ENCODE data around the gene PRDM16. TPM values are rescaled to one million over a fixed set of nuclear protein-coding genes. Genes with fewer than 3 reads are reported as not detected.

The PRDM16 gene
- total RNA-seq, 1 experiment from 2014 or later, result 22.3 TPM

GRCh38 chr1:3105167-3105863 lies 36.3 kb downstream of the PRDM16 start:
- no peaks in the 10 kb centered on the region for H3K27me3 ChIP-seq (ENCODE audit: control insufficient read depth, insufficient read depth, low read length)
- H3K9me3 ChIP-seq (ENCODE audit: control insufficient read depth, insufficient read depth, low read depth, low read length), result no peaks in the 10 kb centered on the region
- H3K36me3 ChIP-seq (ENCODE audit: control insufficient read depth, insufficient read depth, low read length), result no peaks in the 10 kb centered on the region
- ATAC-seq (no peak), DNase-seq (ENCODE audit: low read depth, low spot score) (no peak)
- intact Hi-C loops (cut with micrococcal nuclease; ENCODE audit: unreplicated experiment) (no loop called here), in situ Hi-C loops (cut with HindIII; ENCODE audit: low pct_unique_long_range_greater_than_20kb, low sequenced_read_pairs) (no loop called here)
- ChIA-PET POLR2A (no interaction called here), CTCF (no interaction called here)
- H3K4me1 ChIP-seq (ENCODE audit: control insufficient read depth, insufficient read depth, low read length), result no peaks in the 10 kb centered on the region
- H3K4me3 ChIP-seq (ENCODE audit: low read depth in 2 of 2, low read length in 2 of 2), result no peak overlapping the region
- BruUV-seq (replicated peaks), result no TSS peak
- no peak overlapping the region for H3K27ac ChIP-seq (ENCODE audit: low read length)
- no peak for TF ChIP-seq TCF7L2 (IDR thresholded peaks at IDR 0.05; ENCODE audit: low read depth, low read length)
- TF ChIP-seq, protein P1, sequence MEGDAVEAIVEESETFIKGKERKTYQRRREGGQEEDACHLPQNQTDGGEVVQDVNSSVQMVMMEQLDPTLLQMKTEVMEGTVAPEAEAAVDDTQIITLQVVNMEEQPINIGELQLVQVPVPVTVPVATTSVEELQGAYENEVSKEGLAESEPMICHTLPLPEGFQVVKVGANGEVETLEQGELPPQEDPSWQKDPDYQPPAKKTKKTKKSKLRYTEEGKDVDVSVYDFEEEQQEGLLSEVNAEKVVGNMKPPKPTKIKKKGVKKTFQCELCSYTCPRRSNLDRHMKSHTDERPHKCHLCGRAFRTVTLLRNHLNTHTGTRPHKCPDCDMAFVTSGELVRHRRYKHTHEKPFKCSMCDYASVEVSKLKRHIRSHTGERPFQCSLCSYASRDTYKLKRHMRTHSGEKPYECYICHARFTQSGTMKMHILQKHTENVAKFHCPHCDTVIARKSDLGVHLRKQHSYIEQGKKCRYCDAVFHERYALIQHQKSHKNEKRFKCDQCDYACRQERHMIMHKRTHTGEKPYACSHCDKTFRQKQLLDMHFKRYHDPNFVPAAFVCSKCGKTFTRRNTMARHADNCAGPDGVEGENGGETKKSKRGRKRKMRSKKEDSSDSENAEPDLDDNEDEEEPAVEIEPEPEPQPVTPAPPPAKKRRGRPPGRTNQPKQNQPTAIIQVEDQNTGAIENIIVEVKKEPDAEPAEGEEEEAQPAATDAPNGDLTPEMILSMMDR (IDR thresholded peaks at IDR 0.05), result no peak
- TF ChIP-seq SIN3A (IDR thresholded peaks at IDR 0.05; ENCODE audit: borderline replicate concordance, insufficient read depth, low read depth, low read length), result no peak
- TF ChIP-seq POLR2AphosphoS5 (IDR thresholded peaks at IDR 0.05; ENCODE audit: low read depth, low read length), result no peak
- no peak for TF ChIP-seq REST (IDR thresholded peaks at IDR 0.05; ENCODE audit: insufficient read depth in 1 of 2, low read depth in 2 of 2, low read length in 1 of 2)

DNA sequence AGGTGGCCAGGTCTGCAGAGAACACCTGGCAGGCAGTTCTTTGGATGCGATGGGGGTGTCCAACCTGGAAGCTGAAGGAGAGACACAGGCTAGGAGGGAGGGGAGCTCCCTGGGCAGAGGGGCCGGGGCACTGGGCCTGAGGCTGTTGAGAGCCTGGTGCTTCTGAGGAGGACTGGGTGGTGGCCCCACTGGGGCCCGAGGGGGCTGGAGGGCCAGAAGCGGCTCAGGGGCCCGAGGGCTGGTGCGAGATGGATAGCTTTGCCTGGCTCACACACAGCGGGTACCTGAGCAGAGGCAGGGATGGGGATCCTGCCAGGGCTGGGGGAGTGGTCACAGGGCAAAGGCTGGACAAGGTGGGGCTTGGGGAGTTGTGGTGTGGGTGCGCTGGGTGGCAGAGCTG lies 37.2 kb downstream of the PRDM16 start:
- intact Hi-C loops (cut with micrococcal nuclease; ENCODE audit: unreplicated experiment) (no loop called here), in situ Hi-C loops (cut with HindIII; ENCODE audit: low pct_unique_long_range_greater_than_20kb, low sequenced_read_pairs) (no loop called here)
- ATAC-seq (no peak), DNase-seq (ENCODE audit: low read depth, low spot score) (no peak)
- Histone ChIP-seq H3K4me1 (ENCODE audit: control insufficient read depth, insufficient read depth, low read length) (0 out of 2 replicates have a peak, but pooled peaks cover 4% of the 10 kb centered on the region), H3K36me3 (ENCODE audit: control insufficient read depth, insufficient read depth, low read length) (no peaks in the 10 kb centered on the region), H3K4me3 (ENCODE audit: low read depth in 2 of 2, low read length in 2 of 2) (no peak overlapping the region), H3K9me3 (ENCODE audit: control insufficient read depth, insufficient read depth, low read depth, low read length) (no peaks in the 10 kb centered on the region), H3K27ac (ENCODE audit: low read length) (no peak overlapping the region), H3K27me3 (ENCODE audit: control insufficient read depth, insufficient read depth, low read length) (no peaks in the 10 kb centered on the region)
- CTCF ChIA-PET, result no interaction called here
- POLR2A ChIA-PET, result no interaction called here
- no TSS peak for BruUV-seq (replicated peaks)
- TF ChIP-seq, protein P1 (IDR thresholded peaks at IDR 0.05), result no peak
- TF ChIP-seq REST (IDR thresholded peaks at IDR 0.05; ENCODE audit: insufficient read depth in 1 of 2, low read depth in 2 of 2, low read length in 1 of 2), result no peak
- TF ChIP-seq TCF7L2 (IDR thresholded peaks at IDR 0.05; ENCODE audit: low read depth, low read length), result no peak
- TF ChIP-seq POLR2AphosphoS5 (IDR thresholded peaks at IDR 0.05; ENCODE audit: low read depth, low read length), result no peak
- no peak for TF ChIP-seq SIN3A (IDR thresholded peaks at IDR 0.05; ENCODE audit: borderline replicate concordance, insufficient read depth, low read depth, low read length)
